Measurements from ENCODE around the gene STPG4. TPM values are rescaled to one million over a fixed set of nuclear protein-coding genes. Genes with fewer than 3 reads are reported as not detected.

Gene STPG4
- total and polyA plus RNA-seq, 4 donors = 0.06 to 1.0 (median 0.20) TPM

GRCh38 chr2:47174733-47175361, 19.7 kb upstream of the STPG4 start:
- H3K4me3 ChIP-seq = peak overlapping the region; percentile 69
- WGBS, 2 donors = 1% methylated on average over 15 of the region's 15 CpGs
- peaks cover 0 to 9% (median 4%) of the 10 kb centered on the region in 4 donors for H3K36me3 ChIP-seq (ENCODE audit: control insufficient read depth in 4 of 4, insufficient read depth in 4 of 4, low read length in 4 of 4)
- peak overlapping the region; percentile 96 to 98 for H3K27ac ChIP-seq (ENCODE audit: low read depth in 1 of 2, low read length in 1 of 2)
- no peaks in the 10 kb centered on the region for H3K9me3 ChIP-seq (ENCODE audit: control insufficient read depth in 4 of 4, insufficient read depth in 3 of 4, low read length in 3 of 4)
- no peak for TF ChIP-seq CTCF (IDR thresholded peaks at IDR 0.05; ENCODE audit: control extremely low read depth, extremely low read depth)
- peaks cover 0 to 48% (median 17%) of the 10 kb centered on the region in 5 donors for H3K4me1 ChIP-seq (ENCODE audit: control insufficient read depth in 5 of 5, insufficient read depth in 5 of 5, low read length in 5 of 5)
- DNase-seq (peak; percentile 37 to 69 (median 68)), ATAC-seq (ENCODE audit: insufficient read depth, low FRiP score) (peak; percentile 27)
- no peaks in the 10 kb centered on the region for H3K27me3 ChIP-seq (ENCODE audit: control insufficient read depth in 3 of 3, insufficient read depth in 3 of 3, low read length in 2 of 3)
- H3K9ac ChIP-seq (ENCODE audit: insufficient read depth in 1 of 2, low read length in 2 of 2) = peak overlapping the region; percentile 59 to 93

- peaks cover 0 to 48% (median 17%) of the 10 kb centered on the region in 5 donors for H3K4me1 ChIP-seq (ENCODE audit: control insufficient read depth in 5 of 5, insufficient read depth in 5 of 5, low read length in 5 of 5)
- WGBS, 2 donors = 19 to 25% methylated on average over 9 of the region's 9 CpGs
- peak in 2 of 3 donors; percentile 25 to 45 for DNase-seq
Measured at GRCh38 chr2:47173986-47174732, 19.1 kb upstream of the STPG4 start.

GRCh38 chr2:47172922-47173695, 18.0 kb upstream of the STPG4 start:
- no peaks in the 10 kb centered on the region for H3K9me3 ChIP-seq (ENCODE audit: control insufficient read depth in 4 of 4, insufficient read depth in 3 of 4, low read length in 3 of 4)
- peaks cover 3 to 9% (median 6%) of the 10 kb centered on the region in 4 donors for H3K36me3 ChIP-seq (ENCODE audit: control insufficient read depth in 4 of 4, insufficient read depth in 4 of 4, low read length in 4 of 4)
- peak overlapping the region in 1 of 2 donors; percentile 5 for H3K27ac ChIP-seq (ENCODE audit: low read depth in 1 of 2, low read length in 1 of 2)
- H3K27me3 ChIP-seq (ENCODE audit: control insufficient read depth in 3 of 3, insufficient read depth in 3 of 3, low read length in 2 of 3) = no peaks in the 10 kb centered on the region
- DNase-seq = no peak
- 48 to 66% methylated on average over 3 of the region's 3 CpGs for WGBS, 2 donors
- no peak for ATAC-seq (ENCODE audit: insufficient read depth, low FRiP score)
- peak overlapping the region; percentile 19 to 43 for H3K9ac ChIP-seq (ENCODE audit: insufficient read depth in 1 of 2, low read length in 2 of 2)
- peaks cover 0 to 48% (median 17%) of the 10 kb centered on the region in 5 donors for H3K4me1 ChIP-seq (ENCODE audit: control insufficient read depth in 5 of 5, insufficient read depth in 5 of 5, low read length in 5 of 5)
- TF ChIP-seq CTCF (IDR thresholded peaks at IDR 0.05; ENCODE audit: control extremely low read depth, extremely low read depth) = no peak
- no peak overlapping the region for H3K4me3 ChIP-seq

More at GRCh38 chr2:47173986-47174732, 19.1 kb upstream of the STPG4 start:
- ATAC-seq (ENCODE audit: insufficient read depth, low FRiP score) = no peak
- no peak for TF ChIP-seq CTCF (IDR thresholded peaks at IDR 0.05; ENCODE audit: control extremely low read depth, extremely low read depth)
- Histone ChIP-seq H3K36me3 (ENCODE audit: control insufficient read depth in 4 of 4, insufficient read depth in 4 of 4, low read length in 4 of 4) (peaks cover 3 to 9% (median 5%) of the 10 kb centered on the region in 4 donors), H3K9ac (ENCODE audit: insufficient read depth in 1 of 2, low read length in 2 of 2) (peak overlapping the region in 1 of 2 donors; percentile 93), H3K9me3 (ENCODE audit: control insufficient read depth in 4 of 4, insufficient read depth in 3 of 4, low read length in 3 of 4) (no peaks in the 10 kb centered on the region), H3K27me3 (ENCODE audit: control insufficient read depth in 3 of 3, insufficient read depth in 3 of 3, low read length in 2 of 3) (no peaks in the 10 kb centered on the region), H3K4me3 (no peak overlapping the region), H3K27ac (ENCODE audit: low read depth in 1 of 2, low read length in 1 of 2) (peak overlapping the region in 1 of 2 donors; percentile 53)

Data from lung (tissue), 12 donors.